ENCODE results near the gene MZB1.

DNA sequence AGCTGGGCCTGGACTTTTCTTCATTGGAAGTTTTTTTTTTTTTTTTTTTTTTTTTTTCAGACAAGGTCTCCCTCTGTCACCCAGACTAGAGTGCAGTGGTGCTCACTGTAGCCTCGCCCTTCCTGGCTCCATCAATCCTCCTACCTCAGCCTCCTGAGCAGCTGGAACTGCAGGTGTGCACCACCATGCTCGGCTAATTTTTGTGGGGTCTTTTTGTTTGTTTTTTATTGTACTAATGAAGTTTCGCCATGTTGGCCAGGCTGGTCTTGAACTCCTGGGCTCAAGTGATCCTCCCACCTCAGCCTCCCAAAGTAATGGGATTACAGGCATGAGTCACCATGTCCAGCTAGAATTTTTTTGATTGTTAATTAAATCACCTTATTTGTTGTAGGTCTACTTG is 46.0 kb upstream of the MZB1 start:
- TF ChIP-seq, protein P1, sequence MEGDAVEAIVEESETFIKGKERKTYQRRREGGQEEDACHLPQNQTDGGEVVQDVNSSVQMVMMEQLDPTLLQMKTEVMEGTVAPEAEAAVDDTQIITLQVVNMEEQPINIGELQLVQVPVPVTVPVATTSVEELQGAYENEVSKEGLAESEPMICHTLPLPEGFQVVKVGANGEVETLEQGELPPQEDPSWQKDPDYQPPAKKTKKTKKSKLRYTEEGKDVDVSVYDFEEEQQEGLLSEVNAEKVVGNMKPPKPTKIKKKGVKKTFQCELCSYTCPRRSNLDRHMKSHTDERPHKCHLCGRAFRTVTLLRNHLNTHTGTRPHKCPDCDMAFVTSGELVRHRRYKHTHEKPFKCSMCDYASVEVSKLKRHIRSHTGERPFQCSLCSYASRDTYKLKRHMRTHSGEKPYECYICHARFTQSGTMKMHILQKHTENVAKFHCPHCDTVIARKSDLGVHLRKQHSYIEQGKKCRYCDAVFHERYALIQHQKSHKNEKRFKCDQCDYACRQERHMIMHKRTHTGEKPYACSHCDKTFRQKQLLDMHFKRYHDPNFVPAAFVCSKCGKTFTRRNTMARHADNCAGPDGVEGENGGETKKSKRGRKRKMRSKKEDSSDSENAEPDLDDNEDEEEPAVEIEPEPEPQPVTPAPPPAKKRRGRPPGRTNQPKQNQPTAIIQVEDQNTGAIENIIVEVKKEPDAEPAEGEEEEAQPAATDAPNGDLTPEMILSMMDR (IDR thresholded peaks at IDR 0.05; ENCODE audit: poor library complexity), result no peak
- no peak for TF ChIP-seq EZH2 (IDR thresholded peaks at IDR 0.05; ENCODE audit: borderline replicate concordance)
